Astrocyte of the cerebellum (primary cell): ENCODE data around the gene MEGF6.

Experiments
- DNase-seq: peaks from one replicate; pipeline ENCODE4 v3.0.0-alpha.2; 2011; ENCODE audit warnings: low read depth
- H3K4me3 ChIP-seq: 2 replicates; pipeline ENCODE4 v1.5.1; 2011; ENCODE audit warnings: mild to moderate bottlenecking, low read depth, low read length, moderate library complexity
- in situ Hi-C: cut with HindIII; loops from 2 replicates; pipeline ENCODE4 v1.10.0; 2017; ENCODE audit warnings: low sequenced_read_pairs
- TF ChIP-seq, protein P1 (sequence below): IDR thresholded peaks from 2 replicates; pipeline ENCODE4 v1.5.1; 2012; ENCODE audit warnings: low read length, low read depth, moderate library complexity, mild to moderate bottlenecking; ENCODE audit errors: missing control alignments

MEGF6 gene

DNA sequence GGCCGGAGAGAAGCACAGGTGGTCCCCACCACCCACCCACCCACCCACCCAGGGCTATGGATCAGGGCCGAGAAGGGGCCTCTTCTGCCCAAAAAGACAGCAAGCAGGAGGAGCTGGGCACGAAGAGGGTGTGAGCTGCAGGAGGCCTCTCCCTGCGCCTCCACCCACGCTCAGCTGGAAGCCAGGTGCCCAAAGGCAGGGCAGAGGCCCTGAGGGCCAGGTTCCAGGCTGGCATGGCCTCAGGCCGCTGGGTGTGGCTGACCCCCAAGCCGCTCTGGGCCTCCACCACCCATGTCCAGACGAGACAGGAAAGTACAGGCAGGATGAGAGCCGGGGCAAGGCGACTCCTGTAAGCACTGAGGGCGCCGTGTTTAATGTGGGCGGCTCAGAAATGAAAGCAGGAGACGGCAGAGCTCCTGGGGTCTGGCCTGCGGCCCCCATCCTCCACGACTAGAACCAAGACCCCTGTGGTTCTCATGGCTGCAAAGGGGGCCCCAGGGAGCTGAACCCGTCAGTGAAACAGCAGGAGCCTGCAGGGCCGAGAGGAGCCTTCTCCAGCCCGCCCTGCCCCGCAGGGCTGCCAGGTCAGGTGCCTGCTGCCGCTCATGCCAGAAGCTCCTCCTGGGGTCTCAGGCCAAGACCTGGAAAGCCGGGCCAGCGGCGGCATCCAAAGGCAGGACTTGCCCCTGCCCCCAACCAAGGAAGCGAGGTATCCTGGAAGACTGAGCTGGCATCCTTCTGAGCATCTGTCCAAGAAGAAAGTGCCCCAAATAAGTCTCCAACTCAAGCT lies 56.0 kb downstream of the MEGF6 start:
- no peak for DNase-seq
- no peak overlapping the region for H3K4me3 ChIP-seq
- in situ Hi-C loops, result no loop called here
- TF ChIP-seq, protein P1, sequence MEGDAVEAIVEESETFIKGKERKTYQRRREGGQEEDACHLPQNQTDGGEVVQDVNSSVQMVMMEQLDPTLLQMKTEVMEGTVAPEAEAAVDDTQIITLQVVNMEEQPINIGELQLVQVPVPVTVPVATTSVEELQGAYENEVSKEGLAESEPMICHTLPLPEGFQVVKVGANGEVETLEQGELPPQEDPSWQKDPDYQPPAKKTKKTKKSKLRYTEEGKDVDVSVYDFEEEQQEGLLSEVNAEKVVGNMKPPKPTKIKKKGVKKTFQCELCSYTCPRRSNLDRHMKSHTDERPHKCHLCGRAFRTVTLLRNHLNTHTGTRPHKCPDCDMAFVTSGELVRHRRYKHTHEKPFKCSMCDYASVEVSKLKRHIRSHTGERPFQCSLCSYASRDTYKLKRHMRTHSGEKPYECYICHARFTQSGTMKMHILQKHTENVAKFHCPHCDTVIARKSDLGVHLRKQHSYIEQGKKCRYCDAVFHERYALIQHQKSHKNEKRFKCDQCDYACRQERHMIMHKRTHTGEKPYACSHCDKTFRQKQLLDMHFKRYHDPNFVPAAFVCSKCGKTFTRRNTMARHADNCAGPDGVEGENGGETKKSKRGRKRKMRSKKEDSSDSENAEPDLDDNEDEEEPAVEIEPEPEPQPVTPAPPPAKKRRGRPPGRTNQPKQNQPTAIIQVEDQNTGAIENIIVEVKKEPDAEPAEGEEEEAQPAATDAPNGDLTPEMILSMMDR, result no peak

DNA sequence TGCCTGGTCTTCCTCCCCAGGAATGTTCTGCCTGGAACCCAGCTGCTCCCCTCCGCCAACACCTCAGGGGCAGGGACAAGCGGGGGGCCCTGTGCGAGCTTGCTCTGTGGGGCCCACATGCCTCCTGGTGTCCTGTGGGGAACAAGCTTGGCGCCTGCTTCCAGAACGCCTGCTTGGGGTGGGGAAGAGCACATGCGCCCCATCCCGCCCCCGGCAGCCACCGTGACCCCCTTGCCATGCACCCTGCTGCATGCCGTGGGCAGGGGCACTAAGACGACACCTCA lies 57.4 kb downstream of the MEGF6 start:
- no peak for DNase-seq
- in situ Hi-C loops, result loop anchor here (5.0 kb wide), 2 partner anchors 93 to 102 kb away; partner anchors contain the start of gene ARHGEF16
- H3K4me3 ChIP-seq, result no peak overlapping the region
- TF ChIP-seq, protein P1, result no peak

DNA sequence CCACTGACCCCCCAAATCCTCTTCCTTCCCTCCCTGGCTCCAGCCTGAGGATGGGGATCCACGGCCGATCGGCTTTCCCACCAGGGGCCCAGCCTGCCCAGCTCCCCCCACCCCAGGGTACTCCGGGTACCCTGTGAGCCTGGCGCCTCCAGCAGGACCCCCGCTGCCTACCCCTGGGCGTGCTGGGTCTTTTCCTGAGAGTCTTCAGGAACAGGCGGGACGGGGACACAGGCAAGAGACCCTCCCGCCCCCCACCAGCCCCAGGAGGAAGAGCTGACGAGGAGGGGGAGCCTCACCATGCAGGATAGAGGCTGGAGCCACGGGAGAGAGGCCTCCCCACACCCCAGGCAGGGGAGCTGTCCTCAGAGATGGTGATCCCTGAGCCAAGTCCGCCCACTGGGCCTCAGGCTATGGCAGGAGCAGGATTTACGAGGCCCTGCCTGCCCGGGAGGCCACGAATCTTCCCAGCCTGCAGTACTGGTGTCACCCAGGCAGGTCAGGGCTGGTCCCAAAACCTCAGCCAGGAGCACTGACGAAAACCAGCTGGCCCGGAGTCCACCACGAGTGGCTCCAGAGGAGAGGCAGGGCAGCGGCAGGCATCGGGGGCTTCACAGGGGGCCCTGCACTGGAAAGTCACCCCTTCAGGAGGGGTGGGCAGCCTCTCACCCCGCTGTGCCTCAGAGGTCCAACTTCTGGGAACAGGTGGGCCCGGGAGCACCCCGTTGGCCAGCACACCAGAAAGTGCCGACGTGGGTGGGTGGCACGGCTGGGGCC lies 58.0 kb downstream of the MEGF6 start:
- no peak for DNase-seq
- H3K4me3 ChIP-seq, result no peak overlapping the region
- TF ChIP-seq, protein P1, result no peak
- in situ Hi-C loops, result loop anchor here (5.0 kb wide), 2 partner anchors 94 to 101 kb away; partner anchors contain the start of gene ARHGEF16

DNA sequence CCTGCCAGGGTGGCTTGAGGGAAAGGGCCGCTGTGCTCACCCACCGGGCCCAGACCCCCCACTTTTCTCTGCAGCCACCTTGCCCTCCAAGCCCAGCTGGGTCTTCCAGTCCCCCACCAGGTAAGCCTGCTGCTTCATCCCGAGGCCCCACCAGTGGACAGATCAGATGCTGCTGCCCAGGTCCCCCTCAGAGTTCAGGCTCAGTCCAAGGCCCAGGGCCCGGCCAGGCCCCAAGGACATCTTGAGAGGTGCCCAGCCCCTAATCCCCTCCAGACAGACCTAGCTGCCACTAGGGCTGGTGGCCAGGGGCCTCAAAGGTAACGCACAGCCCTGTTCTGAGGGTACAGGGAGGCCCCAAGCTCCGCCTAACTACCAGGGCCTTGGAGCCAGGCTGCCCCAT lies 58.6 kb downstream of the MEGF6 start:
- TF ChIP-seq, protein P1, result no peak
- no peak overlapping the region for H3K4me3 ChIP-seq
- DNase-seq, result no peak
- in situ Hi-C loops, result loop anchor here (5.0 kb wide), 2 partner anchors 95 to 100 kb away; partner anchors contain the start of gene ARHGEF16

DNA sequence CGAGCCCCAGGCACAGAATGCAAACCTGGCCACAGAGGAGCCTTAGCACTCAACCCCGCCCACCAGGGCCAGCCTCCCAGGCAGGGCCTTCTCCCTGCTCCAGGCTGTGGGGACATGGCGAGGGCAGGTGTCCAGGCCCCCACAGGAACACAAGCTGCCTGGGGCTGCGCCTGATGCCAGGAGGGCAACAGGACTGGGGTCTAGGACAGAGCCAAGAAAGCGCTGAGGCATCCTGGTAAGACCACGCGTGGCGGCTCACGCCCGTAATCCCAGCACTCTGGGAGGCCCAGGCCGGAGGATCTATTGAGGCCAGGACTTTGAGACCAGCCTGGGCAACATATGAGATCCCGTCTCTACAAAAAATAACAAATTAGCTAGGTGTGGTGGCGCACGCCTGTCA lies 59.1 kb downstream of the MEGF6 start:
- in situ Hi-C loops, result loop anchor here (5.0 kb wide), 2 partner anchors 95 to 100 kb away; partner anchors contain the start of gene ARHGEF16
- DNase-seq, result no peak
- no peak overlapping the region for H3K4me3 ChIP-seq
- TF ChIP-seq, protein P1, result no peak

DNA sequence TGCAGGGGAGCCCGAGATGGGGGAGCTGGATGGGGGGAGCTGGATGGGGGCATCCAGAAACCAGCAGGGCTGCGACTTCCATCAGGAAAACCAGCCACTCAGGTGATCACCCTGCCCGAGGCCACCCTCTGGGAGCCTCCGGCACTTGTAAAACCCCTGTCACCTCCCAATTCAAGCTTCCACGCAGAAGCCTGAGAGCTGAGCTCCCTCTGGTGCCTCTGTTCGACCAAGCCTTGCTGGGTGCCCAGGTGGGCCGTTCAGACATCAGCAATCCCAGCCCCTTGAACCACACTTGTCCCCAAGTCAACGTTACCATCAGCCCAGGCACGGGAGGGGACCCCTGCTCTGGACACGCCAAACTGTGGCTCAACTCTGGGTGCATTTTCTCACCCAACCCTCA lies 59.6 kb downstream of the MEGF6 start:
- DNase-seq, result no peak
- TF ChIP-seq, protein P1, result no peak
- in situ Hi-C loops, result loop anchor here (5.0 kb wide), 2 partner anchors 96 to 99 kb away; partner anchors contain the start of gene ARHGEF16
- no peak overlapping the region for H3K4me3 ChIP-seq
